GM23248 (cell line): ENCODE measurements around the gene SMIM13.

ENCODE experiments used
- EZH2 ChIP-seq: fragments of 200-600 bp; sonication (generic); IDR thresholded peaks from 2 replicates; pipeline ENCODE4 v1.6.1; 2018; ENCODE audit warnings: antibody characterized with exemption, mild to moderate bottlenecking; ENCODE audit not compliant: insufficient read depth, poor library complexity, severe bottlenecking
- EZH2phosphoT487 ChIP-seq: fragments of 200-600 bp; sonication (generic); IDR thresholded peaks from 2 replicates; pipeline ENCODE4 v1.6.1; 2018; ENCODE audit warnings: antibody characterized with exemption, moderate library complexity, mild to moderate bottlenecking, low read depth; ENCODE audit not compliant: insufficient read depth

DNA sequence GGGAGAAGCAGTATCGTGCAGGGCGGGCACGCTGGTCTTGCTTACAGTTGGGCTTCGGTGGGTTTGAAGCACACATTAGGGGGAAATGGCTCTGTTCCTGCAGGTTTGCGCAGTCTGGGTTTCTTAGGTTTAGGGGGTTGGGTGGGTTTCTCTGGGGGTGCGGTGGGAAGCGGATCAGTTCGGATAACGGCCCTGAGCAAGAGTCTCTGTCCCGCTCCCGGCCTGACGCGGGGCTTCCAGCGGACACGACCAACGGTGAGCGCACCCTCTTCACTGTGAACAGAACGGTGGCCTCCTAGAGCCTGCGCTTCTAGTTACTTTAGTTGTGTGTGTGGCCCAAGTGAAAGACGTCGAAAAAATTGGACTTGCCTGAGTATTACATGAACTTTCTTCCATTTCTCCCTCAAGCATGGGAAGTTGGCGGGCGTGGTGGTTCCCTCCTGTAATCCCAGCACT, 48.9 kb upstream of the SMIM13 start:
- TF ChIP-seq EZH2 (no peak), EZH2phosphoT487 (no peak)
